Measurements from ENCODE around the gene NCBP2. TPM values are rescaled to one million over a fixed set of nuclear protein-coding genes. Genes with fewer than 3 reads are reported as not detected.

Gene NCBP2
- total RNA-seq, 1 donor from 2014 or later = 77.9 TPM

DNA sequence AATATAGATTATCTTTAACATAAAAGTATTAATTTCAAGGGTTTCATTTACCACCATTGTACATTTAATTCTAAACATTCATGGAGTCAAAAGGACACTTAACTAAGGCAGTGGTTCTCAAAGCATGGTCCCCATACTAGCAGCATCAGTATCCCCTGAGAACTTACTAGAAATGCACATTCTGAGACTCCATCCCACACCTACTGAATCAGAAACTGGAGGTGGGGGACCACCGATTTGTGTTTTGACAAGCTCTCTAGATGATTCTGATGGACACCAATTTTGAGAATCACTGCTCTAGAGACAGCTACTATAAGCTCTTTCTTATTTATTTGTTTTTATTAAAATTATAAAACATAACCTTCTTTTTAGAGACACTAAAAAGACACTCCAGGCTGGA, 40.6 kb downstream of the NCBP2 start:
- no peaks in the 10 kb centered on the region for H3K27me3 Mint-ChIP-seq (ENCODE audit: low read depth)
- H3K27ac Mint-ChIP-seq = no peak overlapping the region
- H3K9me3 Mint-ChIP-seq = no peaks in the 10 kb centered on the region
- TF ChIP-seq CTCF (IDR thresholded peaks at IDR 0.05; ENCODE audit: unreplicated experiment) = no peak
- peaks cover 33% of the 10 kb centered on the region for H3K36me3 Mint-ChIP-seq
- H3K4me3 Mint-ChIP-seq = no peak overlapping the region
- DNase-seq (ENCODE audit: low spot score in 2 of 2, unreplicated experiment in 2 of 2) = no peak
- H3K4me1 Mint-ChIP-seq = no peaks in the 10 kb centered on the region

GRCh38 chr3:196896229-196896628, 46.1 kb downstream of the NCBP2 start:
- Mint-ChIP-seq H3K9me3 (no peaks in the 10 kb centered on the region), H3K27me3 (ENCODE audit: low read depth) (no peaks in the 10 kb centered on the region), H3K4me3 (no peak overlapping the region), H3K27ac (no peak overlapping the region), H3K4me1 (peaks cover 1% of the 10 kb centered on the region), H3K36me3 (peaks cover 5% of the 10 kb centered on the region)
- DNase-seq (ENCODE audit: low spot score in 2 of 2, unreplicated experiment in 2 of 2) = no peak
- no peak for TF ChIP-seq CTCF (IDR thresholded peaks at IDR 0.05; ENCODE audit: unreplicated experiment)

GRCh38 chr3:196894557-196895295, 47.6 kb downstream of the NCBP2 start:
- no peak overlapping the region for H3K27ac Mint-ChIP-seq
- no peak for TF ChIP-seq CTCF (IDR thresholded peaks at IDR 0.05; ENCODE audit: unreplicated experiment)
- peaks cover 4% of the 10 kb centered on the region for H3K4me1 Mint-ChIP-seq
- H3K4me3 Mint-ChIP-seq = no peak overlapping the region
- H3K36me3 Mint-ChIP-seq = peaks cover under 1% of the 10 kb centered on the region
- DNase-seq (ENCODE audit: low spot score in 2 of 2, unreplicated experiment in 2 of 2) = no peak
- no peaks in the 10 kb centered on the region for H3K27me3 Mint-ChIP-seq (ENCODE audit: low read depth)
- H3K9me3 Mint-ChIP-seq = no peaks in the 10 kb centered on the region

- peaks cover 6% of the 10 kb centered on the region for H3K36me3 Mint-ChIP-seq
- no peaks in the 10 kb centered on the region for H3K9me3 Mint-ChIP-seq
- no peak overlapping the region for H3K4me3 Mint-ChIP-seq
- no peak for DNase-seq (ENCODE audit: low spot score in 2 of 2, unreplicated experiment in 2 of 2)
- no peak for TF ChIP-seq CTCF (IDR thresholded peaks at IDR 0.05; ENCODE audit: unreplicated experiment)
- H3K27me3 Mint-ChIP-seq (ENCODE audit: low read depth) = no peaks in the 10 kb centered on the region
- peaks cover 4% of the 10 kb centered on the region for H3K4me1 Mint-ChIP-seq
- H3K27ac Mint-ChIP-seq = no peak overlapping the region
Measured at GRCh38 chr3:196889844-196890708, 52.3 kb downstream of the NCBP2 start.

DNA sequence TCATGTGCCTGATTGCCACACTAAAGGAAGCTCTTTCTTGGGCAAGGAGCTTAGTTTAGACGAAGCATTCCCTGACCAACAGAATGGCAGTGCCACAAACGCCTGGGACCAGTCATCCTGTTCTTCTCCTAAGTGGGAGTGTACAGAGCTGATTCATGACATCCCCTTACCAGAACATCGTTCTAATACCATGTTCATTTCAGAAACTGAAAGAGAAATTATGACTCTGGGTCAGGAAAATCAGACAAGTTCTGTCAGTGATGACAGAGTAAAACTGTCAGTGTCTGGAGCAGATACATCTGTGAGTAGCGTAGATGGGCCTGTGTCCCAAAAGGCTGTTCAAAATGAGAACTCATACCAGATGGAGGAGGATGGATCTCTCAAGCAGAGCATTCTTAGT, 56.2 kb downstream of the NCBP2 start:
- Mint-ChIP-seq H3K9me3 (no peaks in the 10 kb centered on the region), H3K27ac (no peak overlapping the region), H3K4me3 (no peak overlapping the region), H3K27me3 (ENCODE audit: low read depth) (no peaks in the 10 kb centered on the region), H3K36me3 (peaks cover 6% of the 10 kb centered on the region), H3K4me1 (peaks cover 2% of the 10 kb centered on the region)
- DNase-seq (ENCODE audit: low spot score in 2 of 2, unreplicated experiment in 2 of 2) = no peak
- TF ChIP-seq CTCF (IDR thresholded peaks at IDR 0.05; ENCODE audit: unreplicated experiment) = no peak

Other genes starting within 250 kb of the NCBP2 start
- gene CEP19, start 230.3 kb downstream of the NCBP2 start, total RNA-seq = 2.1 to 2.5 TPM (median 2.1 TPM) in 3 replicates
- gene PIGX, start 230.2 kb downstream of the NCBP2 start, total RNA-seq = 24.8 to 26.4 TPM (median 25.9 TPM) in 3 replicates
- gene PAK2, start 202.7 kb downstream of the NCBP2 start, total RNA-seq = 52.0 to 53.1 TPM (median 52.8 TPM) in 3 replicates
- gene SENP5, start 74.6 kb downstream of the NCBP2 start, total RNA-seq = 44.4 to 47.3 TPM (median 46.5 TPM) in 3 replicates
- 0.70 to 0.91 TPM (median 0.74 TPM) in 3 replicates for gene PIGZ, start 26.3 kb upstream of the NCBP2 start, total RNA-seq
- 9.1 to 9.9 TPM (median 9.2 TPM) in 3 replicates for gene MELTF, start 87.3 kb upstream of the NCBP2 start, total RNA-seq

All from mesothelial cell of epicardium (in vitro differentiated cells).